NCI-H82 (cell line): Measurements from ENCODE around the gene CCDC90B.
A peak's percentile ranks its signal among the peaks of the same experiment; 100 is the strongest.
"Not testable (repeated sequence)": the region's sequence is repeated elsewhere in the genome, so short reads cannot be mapped to it uniquely, and the experiment has no call there.

Experiments used
- DNase-seq: peaks from one replicate; lab custom pipeline; 2025; lab: John Stamatoyannopoulos, UW

CCDC90B gene

DNA sequence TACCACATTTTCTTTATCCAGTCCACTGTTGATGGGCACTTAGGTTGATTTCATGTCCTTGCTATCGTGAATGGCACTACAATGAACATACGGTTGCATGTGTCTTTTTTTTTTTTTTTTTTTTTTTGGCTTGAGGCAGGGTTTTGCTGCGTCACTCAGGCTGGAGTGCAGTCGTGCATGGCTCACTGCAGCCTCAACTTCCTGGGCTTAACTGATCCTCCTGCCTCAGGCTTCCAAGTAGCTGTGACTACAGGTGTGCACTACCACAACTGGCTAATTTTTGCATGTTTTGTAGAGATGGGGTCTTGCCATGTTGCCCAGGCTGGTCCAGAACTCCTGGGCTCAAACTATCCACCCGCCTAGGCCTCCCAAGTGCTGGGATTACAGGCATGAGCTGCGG is 1.5 kb upstream of the CCDC90B start:
- DNase-seq = no peak

- no peak for DNase-seq
These were observed 906 bp downstream of the CCDC90B start for GRCh38 chr11:83285151-83285770.

- DNase-seq = peak; percentile 41
These were observed 1.5 kb downstream of the CCDC90B start for GRCh38 chr11:83284501-83285150.

GRCh38 chr11:83282084-83282716 is 4.0 kb downstream of the CCDC90B start:
- DNase-seq = no peak

- DNase-seq = no peak
These were observed 5.9 kb downstream of the CCDC90B start for GRCh38 chr11:83280256-83280655.

GRCh38 chr11:83278351-83278750 is 7.8 kb downstream of the CCDC90B start:
- no peak for DNase-seq

DNA sequence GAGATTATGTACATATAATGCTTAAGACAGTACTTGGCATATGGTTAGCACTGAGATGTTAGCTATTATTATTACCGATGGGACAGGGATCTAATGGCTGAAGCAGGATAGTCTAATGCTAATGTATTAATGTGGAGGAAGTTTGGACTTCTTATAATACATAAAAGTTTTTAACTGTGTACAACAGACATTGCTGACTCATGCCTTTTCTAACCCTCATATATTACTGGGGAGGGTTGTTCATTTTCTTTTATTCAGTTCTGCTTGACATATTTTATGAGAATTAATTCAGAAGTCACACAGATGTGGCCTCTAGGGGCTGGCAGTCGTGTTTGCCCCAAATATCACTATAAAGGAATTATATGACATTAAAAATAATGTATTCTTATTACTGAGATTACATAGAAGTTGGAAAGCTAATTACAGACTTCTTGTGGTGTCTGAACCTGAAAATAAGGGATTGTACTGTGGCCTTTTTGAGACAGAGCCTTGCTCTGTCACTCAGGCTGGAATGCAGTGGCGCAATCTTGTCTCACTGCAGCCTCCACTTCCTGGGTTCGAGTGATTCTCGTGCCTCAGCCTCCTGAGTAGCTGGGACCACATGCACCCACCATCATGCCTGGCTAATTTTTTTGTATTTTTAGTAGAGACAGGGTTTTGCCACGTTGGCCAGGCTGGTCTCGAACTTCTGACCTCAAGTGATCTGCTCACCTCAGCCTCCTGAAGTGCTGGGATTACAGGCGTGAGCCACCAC is 10.1 kb downstream of the CCDC90B start:
- DNase-seq = peak; percentile 6

- DNase-seq = no peak
These were observed 13.5 kb downstream of the CCDC90B start for GRCh38 chr11:83272627-83273026.

GRCh38 chr11:83271734-83272133 is 14.4 kb downstream of the CCDC90B start:
- DNase-seq = not testable (repeated sequence)

DNA sequence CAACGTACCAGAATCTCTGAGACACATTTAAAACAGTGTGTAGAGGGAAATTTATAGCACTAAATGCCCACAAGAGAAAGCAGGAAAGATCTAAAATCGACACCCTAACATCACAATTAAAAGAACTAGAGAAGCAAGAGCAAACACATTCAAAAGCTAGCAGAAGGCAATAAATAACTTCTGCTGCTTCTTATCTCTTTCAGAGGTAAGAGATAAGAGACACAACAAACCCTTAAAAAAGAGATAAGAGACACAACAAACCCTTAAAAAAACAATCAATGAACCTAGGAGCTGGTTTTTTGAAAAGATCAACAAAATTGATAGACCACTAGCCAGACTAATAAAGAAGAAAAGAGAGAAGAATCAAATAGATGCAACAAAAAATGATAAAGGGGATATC is 17.1 kb downstream of the CCDC90B start:
- DNase-seq = not testable (repeated sequence)

GRCh38 chr11:83265331-83265730 is 20.8 kb downstream of the CCDC90B start:
- DNase-seq = no peak

GRCh38 chr11:83259559-83259958 is 26.6 kb downstream of the CCDC90B start:
- DNase-seq = peak; percentile 50

- no peak for DNase-seq
These were observed 28.4 kb downstream of the CCDC90B start for GRCh38 chr11:83257761-83258168.

- peak; percentile 64 for DNase-seq
These were observed 29.4 kb downstream of the CCDC90B start for GRCh38 chr11:83256602-83257340.

- no peak for DNase-seq
These were observed 30.8 kb downstream of the CCDC90B start for GRCh38 chr11:83255366-83255765.

DNA sequence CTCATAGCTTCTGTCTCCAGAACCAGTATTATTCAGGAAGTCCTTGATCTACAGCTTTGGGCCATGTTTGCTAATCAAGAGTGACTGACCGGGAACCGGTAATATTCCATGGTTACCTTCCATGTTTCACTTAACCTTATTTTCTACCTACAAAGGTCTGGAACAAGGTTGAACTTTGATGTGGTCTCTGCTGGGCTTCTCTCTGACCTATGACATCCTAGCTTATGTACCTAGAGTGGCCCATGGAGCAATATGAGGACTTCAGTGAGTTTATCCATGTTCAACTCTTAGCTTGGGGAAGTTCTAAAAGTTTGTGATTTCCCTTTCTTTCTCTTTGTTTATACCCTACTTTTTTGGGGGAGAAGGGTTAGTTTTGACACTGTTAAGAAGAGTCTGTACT is 33.2 kb downstream of the CCDC90B start:
- no peak for DNase-seq

DNA sequence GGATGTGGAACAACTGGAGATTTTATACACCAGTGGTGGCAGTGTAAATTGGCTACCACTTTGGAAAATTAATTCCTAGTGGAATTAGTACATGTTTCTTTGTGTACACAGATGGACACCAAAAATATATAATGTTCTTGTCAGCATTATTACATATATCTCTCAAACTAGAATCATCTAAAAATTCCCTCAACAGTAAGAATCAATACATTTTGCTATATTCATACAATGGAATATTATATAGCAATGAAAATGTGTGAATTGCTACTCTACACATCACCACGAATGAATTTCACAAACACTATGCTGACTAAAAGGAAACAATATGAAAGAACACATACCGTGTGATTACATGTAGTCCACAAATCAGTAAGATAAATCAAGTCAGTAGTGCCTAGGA is 33.9 kb downstream of the CCDC90B start:
- no peak for DNase-seq

DNA sequence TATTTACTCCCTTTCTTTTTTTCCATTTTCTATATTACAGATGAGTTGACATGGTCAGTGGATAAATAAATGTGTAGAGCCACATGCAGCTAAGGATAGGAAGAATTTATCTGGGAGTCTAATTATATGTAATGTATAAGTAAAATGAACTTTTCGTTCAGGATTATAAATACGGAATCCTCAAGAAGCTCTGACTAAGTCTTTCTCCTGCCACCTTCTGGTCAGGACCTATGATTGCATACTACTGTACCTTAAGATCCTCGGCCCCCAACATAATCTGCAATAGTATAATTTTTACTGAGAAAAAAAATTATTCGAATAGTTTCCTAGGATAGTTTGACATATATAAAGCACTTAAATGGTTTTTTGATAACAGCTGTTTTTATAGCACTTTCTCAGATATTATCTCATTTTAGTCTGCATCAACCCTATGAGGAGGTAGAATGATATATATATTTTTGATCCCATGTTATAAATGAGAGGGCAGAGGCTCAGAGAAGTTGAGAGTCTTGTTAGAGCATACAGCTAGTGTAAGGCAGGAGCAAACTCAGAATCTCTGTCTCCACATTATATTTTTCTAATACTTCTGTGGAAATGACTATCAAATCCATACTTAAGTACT is 36.1 kb downstream of the CCDC90B start:
- peak; percentile 42 for DNase-seq

GRCh38 chr11:83249445-83249844 is 36.7 kb downstream of the CCDC90B start:
- DNase-seq = no peak

- peak; percentile 83 for DNase-seq
These were observed 44.7 kb downstream of the CCDC90B start for GRCh38 chr11:83241291-83241946.

GRCh38 chr11:83238111-83238510 is 48.1 kb downstream of the CCDC90B start:
- DNase-seq = no peak
